GM21381 (cell line): ENCODE measurements around the gene CAMTA1.

ENCODE experiments used
- ATAC-seq: cut with Tn5 transposase; IDR thresholded peaks from one replicate; pipeline ENCODE4 v1.9.1; 2021; ENCODE audit warnings: mild to moderate bottlenecking, moderate library complexity; ENCODE audit not compliant: unreplicated experiment

The CAMTA1 gene

DNA sequence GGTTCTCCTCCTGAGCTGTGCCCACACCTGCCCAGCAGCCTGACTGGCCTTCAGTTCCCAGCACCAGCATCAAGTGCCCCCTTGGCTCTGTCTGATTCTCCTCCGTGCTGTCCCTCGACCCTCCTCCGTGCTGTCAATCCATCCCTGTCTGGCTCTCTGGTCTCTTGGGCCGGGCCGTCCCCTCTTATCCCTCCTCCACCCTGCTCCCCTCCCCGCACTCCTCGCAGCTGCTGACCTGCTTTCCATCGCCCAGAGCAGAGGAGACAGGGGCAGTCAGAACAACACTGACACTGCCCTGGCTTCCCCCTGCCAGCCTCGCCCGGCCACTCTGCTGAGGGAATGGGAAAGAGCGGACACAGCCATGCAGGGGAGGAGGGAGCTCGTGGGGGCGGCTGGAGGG, 267.4 kb downstream of the CAMTA1 start:
- ATAC-seq, result no peak

DNA sequence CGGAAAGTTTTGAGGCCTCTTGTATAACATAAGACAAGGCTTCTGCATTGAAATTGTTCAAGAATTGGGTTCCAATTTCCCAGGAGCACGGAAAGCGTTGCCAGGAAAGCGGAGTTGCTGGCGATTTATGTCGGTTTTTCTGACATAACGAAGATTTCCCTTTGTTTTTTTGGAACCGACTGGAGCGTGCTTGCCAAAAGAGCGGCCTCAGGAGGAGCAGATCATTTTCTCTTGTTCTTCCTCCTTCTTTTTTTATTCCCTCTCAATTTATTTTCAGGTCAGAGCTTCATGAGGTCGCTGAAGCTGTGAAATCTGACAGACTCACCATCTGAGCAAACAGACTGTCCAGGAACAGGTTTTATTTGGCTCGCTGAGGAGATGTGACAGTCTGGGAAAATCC, 275.5 kb downstream of the CAMTA1 start:
- ATAC-seq, result no peak

DNA sequence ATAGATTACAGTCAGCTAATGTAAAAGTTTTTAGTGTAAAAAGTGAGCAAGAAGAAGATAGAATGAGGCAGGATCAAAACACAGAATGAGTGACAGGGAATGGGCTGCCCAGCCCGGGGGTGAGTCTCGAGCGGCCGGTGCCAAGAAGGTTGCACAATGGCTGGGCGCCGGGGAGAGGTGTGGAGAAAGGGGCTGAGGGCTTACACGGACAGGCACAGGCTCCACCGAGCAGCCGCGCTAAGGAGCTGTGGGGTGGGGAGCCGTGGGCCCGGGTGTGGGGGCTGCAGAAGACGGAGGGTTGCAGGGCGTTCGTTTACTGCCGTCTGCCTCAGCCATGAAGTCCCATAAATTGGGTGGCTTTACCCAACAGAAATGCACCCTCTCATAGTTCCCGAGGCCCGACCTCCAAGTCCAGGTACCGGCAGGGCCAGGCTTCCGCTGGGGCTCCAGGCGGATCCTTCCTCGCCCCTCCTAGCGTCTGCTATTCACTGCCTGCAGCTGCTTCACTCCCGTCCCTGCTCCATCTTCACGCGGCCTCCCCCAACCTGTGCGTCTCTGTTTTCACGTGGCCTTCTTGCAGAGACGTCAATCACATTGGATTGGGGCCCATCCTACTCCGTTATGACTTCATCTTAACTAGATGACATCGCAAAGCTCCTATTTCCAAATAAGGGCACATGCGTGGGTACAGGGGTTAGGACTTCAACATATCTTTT, 277.2 kb downstream of the CAMTA1 start:
- ATAC-seq, result no peak

DNA sequence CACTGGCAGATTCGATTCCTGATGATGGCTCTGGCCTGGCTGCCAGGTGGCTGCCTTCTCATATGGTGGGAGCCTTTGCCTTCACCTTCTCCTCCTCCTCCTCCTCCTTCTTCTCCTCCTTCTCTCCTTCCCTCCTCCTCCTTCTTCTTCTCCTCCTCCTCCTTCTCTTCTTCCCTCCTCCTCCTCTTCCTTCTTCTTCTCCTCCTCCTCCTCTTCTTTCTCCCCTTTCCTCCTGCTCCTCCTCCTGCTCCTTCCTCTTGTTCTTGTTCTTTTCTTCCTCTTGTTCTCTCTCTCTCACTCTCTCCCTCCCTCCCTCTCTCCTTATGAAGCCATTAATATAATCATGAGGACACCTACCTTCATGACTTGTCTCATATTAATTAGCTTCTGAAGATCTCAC, 278.7 kb downstream of the CAMTA1 start:
- no peak for ATAC-seq

DNA sequence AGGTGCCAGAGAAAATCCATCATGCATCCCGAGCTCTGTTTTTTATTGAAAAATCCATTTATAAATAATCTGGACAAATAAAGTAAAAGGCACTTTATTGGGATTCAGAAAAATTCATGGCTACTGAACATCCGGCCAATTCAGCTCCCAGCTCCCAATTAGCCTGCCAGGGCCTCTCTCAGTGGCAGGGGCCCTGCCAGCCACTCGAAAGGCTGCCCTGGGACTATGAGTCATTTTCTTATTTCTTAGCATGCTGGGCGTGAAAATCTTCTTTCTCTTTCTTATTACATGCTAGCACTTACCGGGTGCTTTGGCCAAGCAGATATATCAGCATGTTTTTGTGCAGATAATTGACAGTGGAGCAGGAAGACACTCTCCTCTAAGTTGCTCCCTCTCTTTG, 283.3 kb downstream of the CAMTA1 start:
- no peak for ATAC-seq

DNA sequence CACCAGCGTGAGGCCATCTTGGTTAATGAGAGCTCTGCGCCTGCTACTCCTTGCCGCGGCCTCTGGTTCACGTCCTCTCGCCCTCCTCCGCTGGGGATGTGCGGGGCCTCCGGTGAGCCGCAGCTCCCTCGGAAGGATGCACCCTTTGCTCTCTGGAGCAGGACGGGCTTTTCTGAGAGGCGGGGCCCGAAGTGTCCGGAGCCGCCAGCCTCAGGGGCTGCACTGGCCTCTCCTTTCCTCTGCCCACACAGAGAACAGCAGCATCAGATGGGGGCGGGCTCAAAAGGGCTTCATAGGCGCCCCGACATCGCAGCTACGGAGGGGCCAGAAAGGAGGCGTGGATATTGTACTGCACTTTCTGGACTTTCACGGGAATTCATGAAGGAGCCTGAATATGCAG, 284.7 kb downstream of the CAMTA1 start:
- ATAC-seq, result no peak

DNA sequence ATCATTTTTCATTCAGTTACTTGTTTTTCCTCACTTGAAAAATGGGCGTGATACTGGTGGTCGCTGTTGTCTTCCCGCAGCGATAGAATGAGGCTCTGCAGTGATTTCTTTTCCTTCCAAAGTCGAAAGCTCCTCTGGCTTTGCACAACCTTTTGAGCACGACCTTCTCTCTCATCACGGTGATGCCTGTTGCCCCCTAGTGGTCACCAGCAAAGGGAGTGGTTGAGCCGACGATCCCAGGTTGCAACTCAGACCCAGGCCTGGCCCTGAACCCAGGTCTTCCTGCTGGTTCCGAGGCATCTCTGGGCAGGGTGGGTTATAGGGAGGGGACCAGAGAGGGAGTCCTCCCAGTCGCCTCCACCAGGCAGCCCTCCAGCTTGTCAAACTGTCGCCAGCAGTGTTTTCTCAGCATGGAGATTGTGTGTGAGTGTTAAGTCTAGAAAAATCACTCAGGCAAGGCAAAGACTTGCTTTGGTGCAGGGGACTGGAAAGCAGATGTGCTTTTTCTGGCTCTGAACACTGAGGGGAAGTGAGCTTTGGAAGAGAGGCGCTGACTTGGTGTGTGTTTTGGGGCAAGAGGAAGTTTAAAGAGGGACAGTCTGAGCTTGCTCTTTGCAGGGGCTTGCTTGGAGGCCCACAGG, 285.3 kb downstream of the CAMTA1 start:
- no peak for ATAC-seq

DNA sequence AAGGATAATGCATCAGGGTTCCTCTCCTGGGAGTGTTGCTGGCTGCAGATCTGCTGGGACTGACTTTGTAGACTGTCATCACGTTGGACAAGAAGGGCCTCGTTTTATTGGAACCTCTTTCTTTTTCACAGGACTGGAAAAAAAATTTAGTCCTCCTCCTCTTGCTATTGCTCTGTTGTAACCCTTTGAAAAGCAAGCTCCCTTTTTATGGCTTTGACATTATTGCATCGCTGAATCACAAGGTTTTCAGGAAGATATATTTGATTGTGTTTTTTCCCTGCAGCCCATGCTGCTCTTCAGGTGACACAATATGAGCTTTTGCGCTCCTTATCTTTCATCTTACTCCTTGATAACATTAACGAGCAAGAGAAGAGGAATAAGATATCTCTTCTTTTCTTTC, 290.9 kb downstream of the CAMTA1 start:
- no peak for ATAC-seq

DNA sequence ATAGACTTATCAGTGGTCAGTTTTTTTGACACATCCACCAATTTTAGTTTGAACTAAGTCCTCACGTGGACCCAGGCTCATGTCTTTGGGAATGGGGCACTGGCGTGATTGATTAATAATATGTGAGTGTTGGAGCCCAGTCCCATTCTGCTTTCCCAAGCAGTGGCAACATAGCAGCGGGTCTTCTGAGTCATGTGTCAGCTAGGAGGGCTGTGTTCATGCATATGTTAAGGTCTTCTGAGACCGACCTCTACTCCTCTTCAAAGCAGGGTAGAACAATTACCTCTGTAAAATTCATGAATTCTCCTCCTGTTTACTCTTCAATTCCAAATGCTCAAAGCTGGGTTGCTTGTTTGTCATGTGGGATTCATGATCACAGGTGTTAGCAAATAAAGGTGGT, 291.3 kb downstream of the CAMTA1 start:
- ATAC-seq, result no peak

DNA sequence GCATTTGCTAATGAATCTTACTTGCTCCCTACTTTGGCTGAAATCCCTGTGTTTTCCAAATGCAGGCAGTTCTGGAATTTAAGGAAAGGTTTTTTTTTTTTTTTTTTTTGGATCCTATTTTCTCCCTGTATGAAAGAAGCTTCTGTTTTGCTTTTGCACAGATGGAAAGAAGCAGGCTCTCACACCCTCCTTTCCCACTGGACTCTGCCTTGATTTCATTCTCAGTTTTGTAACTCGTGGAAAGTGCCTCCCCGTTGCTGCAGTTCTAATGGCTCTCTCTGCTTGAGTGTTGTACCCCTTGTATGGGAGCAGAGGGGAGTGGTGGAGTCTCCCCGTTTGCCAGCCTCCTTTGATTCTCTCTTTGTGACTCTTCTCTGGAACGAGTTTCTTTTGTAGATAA, 291.9 kb downstream of the CAMTA1 start:
- no peak for ATAC-seq

DNA sequence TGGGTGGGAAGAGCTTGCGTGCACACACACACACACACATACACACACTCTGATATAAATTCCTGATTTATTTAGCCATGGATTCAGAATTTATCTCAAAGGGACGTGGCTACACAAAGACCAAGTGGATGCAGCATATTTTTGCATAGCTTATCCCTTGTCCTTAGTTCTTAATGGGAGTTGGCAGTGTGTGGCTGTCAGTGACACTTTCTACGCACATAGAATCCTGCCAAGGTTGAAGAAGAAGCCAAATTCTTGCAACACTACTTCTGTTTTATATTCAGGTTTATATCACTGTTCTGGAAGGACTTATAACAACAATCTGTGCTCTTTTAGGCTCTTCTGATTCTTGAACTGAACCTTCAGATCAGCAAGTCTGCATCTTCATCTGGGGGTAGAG, 292.7 kb downstream of the CAMTA1 start:
- no peak for ATAC-seq

DNA sequence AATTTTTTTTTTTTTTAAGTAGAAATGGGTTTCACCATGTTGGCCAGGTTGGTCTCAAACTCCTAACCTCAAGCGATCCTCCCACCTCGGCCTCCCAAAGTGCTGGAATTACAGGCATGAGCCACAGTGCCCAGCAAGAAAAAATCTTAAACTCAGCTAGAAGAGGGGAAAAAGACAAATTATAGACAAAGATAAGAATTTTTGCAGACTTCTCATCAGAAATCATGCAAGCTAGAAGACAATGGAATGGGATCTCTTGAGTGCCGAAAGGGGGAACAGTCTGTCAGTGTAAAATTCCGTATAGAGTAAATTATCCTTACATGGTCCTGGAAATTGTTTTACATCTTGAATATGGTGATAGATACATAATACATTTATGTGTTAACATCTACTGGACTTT, 294.4 kb downstream of the CAMTA1 start:
- ATAC-seq, result no peak

DNA sequence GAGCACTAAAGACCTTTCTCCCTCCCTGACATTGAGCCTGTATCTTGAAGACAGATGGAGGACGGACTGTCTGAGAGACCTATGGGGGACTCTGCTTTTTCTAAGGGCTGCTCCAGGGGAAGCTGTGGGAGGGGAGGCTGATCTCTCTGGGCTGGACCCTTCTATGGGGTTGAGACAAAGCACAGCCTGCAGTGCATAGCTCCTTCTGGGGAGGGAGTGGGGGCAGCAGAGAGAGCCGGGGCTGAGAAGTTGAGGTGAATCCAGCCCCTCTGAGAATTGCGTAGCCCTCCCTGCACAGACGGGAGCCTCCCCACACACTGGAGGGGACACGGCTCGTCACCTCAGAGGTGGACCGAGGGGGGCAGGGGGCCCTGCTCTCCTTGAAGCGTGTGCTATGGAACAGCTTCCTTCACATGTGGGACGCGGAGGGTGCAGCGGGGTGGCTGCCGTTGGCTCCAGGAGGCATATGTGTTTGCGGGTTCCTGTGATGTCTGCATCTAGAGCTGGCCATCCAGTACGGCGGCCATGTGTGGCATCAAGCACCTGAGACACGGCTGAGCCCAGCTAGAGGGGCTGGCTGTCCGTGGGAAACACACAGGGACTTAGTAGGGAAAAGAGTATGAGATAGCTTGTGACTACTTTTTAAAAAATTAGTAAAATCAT, 299.1 kb downstream of the CAMTA1 start:
- ATAC-seq, result no peak

DNA sequence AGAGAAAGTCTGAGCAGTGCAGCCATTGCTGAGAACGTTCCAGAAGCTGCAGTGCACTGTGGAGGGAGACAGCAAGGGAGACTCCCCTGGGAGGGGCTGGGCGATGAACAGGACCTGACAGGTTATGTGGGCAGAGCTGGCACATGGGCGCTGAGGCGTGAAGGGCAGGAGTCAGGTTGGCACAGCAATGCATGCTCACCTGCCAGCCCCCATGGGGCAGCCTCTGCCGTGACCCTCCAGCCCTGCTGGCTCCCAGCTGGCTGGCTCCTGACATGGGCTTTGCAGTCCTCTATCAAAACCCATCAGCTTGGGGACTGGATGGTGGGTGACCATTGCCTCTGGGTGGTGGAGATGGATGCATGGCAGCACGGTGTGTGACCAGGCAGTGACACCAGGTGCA, 300.3 kb downstream of the CAMTA1 start:
- no peak for ATAC-seq

DNA sequence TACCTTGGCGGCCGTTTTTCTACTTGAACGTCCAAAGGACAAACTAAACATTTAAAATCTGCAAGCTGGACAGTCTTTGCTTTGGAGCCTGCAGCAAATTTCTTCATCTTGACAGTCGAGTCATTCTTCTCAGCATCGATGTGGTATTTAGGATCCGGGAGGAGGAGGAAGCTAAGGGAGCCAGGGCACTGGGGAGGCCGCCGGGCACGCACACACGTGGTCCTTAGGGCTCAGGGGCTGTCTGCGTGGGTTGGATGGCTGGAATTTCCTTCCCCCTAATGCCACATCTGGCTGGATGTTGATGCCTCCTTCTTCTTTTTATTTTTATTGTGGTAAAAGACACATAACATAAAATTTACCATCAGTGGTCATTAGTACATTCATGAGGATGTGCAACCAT, 300.9 kb downstream of the CAMTA1 start:
- no peak for ATAC-seq

DNA sequence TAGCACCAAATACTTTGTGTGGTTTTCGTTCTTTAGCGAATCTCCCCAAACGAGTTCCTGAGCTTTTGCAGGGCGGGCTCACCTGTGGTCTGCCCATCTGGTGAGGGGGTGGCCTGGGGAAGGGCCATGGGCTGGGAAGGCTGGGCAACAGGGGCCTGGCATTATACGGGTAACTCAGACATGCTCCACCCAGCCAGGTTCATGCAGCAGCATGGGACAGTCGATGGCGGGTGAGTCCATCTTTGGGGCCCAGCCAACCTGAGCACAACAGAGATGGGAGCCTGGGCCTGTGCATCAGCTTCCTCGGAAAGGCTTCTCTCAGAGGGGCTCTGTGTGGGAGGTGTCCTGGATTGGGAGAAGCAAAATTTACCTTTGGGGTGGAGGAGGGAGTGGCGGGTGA, 302.6 kb downstream of the CAMTA1 start:
- ATAC-seq, result no peak

DNA sequence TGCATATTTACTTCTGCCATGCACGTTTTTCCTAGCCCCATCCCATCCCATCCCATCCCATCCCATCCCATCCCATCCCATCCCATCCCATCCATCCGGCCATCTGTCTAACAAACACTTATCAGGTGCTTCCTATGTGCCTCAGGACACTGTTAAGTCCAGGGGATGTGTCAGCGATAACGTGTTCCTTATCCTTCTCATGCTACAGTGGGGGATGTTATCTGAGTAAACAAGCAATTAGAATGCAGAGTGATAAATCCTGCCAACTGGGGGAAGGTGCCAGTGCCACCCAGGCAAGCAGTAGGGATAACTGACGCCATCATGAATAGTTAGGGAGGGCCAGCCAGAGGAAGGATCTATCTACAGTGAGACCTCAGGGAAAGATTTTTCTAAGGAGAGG, 304.2 kb downstream of the CAMTA1 start:
- ATAC-seq, result no peak

DNA sequence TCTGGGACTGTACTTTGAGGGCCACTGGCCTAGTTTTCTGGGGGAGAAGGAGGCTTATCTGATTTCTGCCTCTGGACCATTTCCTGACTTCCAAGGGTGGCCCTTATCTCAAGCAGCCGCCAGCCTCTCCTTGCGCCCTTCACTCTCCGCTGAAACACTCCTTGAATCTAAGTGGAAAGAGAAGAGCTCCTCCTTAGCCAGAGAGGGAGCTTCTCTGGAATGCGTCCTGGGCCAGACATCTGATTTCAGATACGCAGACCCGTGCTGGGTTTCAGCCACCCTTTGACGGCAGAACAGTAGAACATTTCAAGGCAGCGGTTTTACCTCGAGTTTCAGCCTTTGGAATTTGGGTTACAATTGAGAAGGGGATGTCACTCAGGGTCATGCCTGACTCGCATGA, 308.0 kb downstream of the CAMTA1 start:
- no peak for ATAC-seq

DNA sequence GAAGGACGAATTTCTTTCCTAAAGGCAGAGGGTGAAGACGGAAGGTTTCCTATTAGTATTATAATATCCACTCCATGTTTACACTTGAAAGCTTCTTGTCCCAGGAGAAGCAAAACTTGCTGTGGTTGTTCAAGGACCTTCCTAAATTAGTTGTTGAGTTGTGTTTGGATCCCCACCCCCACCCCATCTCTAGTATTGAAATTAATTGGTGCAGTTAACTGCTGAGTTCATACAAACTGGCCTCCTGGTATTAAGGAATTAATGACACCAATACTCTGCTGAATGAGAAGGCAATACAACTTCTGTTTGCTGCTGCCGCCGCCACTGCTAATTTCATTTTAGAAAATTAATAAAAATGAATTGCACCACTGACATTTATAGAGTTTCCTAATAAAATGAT, 308.8 kb downstream of the CAMTA1 start:
- no peak for ATAC-seq

DNA sequence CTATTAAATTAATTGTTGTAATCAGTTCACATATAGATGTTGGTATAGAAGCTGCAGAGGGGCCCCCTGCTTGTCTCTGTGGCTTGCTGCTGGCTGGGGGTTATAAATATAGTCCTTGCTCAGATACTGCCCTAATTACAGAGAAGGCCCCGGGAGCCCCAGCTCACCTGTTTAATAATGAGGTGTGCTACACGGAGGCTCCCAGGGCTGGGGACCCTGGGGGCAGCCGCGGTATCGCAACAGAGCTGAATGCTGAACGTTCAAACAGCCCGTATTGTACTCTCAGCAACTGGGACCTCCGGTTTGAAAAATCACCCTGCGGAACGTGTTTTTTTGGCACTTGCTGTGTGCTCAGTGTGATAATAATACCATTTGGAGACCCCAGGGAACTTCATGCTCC, 309.3 kb downstream of the CAMTA1 start:
- ATAC-seq, result no peak

DNA sequence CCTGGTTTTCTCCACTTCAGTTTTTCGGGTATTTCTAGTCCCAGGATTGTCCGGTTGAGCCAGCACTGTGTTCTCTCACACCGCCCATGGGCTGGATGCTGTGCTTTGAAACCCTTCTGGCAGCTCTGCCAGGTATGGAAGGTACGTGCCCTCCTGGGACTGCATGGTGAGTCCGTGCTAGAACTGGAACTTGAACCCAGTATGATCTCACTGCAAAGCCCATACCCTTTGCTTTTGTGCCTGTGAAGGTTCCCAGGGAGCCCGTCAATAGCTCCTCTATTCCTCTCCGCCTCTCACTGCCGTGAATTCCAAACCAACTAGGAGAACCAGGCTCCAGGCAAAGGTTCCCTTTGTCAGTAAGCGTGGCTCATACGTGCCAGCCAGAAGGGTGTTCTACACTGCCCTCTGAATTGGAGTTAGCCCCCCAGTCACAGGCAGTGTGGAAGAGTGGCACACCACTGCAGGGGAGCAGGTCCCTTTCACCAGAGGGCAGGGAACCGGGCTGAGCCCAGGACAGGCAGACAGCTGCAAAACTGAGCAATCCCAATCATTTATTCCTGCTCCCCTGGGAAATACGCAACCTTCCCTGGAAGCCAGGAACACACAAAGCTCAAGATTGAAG, 310.2 kb downstream of the CAMTA1 start:
- no peak for ATAC-seq
